ENCODE data around the gene RFC3.
"Not testable (repeated sequence)": the region's sequence is repeated elsewhere in the genome, so short reads cannot be mapped to it uniquely, and the experiment has no call there.

- not testable (repeated sequence) for TF ChIP-seq EZH2 (IDR thresholded peaks at IDR 0.05; ENCODE audit: borderline replicate concordance, low read depth, low read length, severe bottlenecking)
- TF ChIP-seq, protein P1, sequence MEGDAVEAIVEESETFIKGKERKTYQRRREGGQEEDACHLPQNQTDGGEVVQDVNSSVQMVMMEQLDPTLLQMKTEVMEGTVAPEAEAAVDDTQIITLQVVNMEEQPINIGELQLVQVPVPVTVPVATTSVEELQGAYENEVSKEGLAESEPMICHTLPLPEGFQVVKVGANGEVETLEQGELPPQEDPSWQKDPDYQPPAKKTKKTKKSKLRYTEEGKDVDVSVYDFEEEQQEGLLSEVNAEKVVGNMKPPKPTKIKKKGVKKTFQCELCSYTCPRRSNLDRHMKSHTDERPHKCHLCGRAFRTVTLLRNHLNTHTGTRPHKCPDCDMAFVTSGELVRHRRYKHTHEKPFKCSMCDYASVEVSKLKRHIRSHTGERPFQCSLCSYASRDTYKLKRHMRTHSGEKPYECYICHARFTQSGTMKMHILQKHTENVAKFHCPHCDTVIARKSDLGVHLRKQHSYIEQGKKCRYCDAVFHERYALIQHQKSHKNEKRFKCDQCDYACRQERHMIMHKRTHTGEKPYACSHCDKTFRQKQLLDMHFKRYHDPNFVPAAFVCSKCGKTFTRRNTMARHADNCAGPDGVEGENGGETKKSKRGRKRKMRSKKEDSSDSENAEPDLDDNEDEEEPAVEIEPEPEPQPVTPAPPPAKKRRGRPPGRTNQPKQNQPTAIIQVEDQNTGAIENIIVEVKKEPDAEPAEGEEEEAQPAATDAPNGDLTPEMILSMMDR (IDR thresholded peaks at IDR 0.05; ENCODE audit: borderline replicate concordance, extremely low read depth, low read length, poor library complexity, severe bottlenecking), result not testable (repeated sequence)
These were observed 5.1 kb upstream of the RFC3 start for GRCh38 chr13:33812829-33813228.
